ENCODE measurements around the gene FCRLB. TPM values are rescaled to one million over a fixed set of nuclear protein-coding genes. Genes with fewer than 3 reads are reported as not detected.

The FCRLB gene
- total and polyA plus RNA-seq, 9 of the 15 experiments (the other 6 are each of a cell fraction or from before 2014, with no cell fraction given), result 0.20 to 4.6 (median 1.3) TPM

DNA sequence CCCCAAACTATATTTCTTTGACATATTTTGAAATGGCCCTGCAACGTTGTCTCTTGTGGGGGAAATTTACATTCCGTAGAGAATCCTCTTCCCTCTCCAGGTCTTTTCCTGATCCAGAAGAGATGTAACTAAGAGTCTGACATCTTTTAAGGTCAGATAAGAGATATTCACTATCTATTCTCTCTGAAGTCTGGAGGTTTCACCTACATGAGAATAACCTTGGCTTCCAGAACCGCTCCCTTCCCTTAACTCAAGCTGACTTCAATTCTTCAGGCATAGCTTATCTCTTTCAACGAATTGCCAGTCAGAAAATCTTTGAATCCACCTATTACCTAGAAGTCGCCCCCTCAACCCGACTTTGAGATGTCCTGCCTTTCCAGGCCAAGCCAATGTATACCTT, 9.9 kb downstream of the FCRLB start:
- Histone ChIP-seq H2AFZ (ENCODE audit: low read depth, low read length) (peak overlapping the region; percentile 46), H3K9me1 (ENCODE audit: control insufficient read depth, insufficient read depth, low read length) (no peaks in the 10 kb centered on the region), H3K9ac (ENCODE audit: insufficient read depth in 1 of 2, low read depth in 2 of 2, low read length in 2 of 2) (no peak overlapping the region), H4K20me1 (replicated peaks; ENCODE audit: control insufficient read depth, insufficient read depth, low read length) (no peaks in the 10 kb centered on the region), H3K27ac (ENCODE audit: extremely low read depth, low read depth, low read length) (no peak overlapping the region; the same call in 2 of the 3 replicates), H3K27me3 (ENCODE audit: control insufficient read depth in 2 of 2, insufficient read depth in 2 of 2, low read length in 2 of 2) (no peaks in the 10 kb centered on the region), H3K4me2 (ENCODE audit: insufficient read depth, low read length) (no peak overlapping the region), H3K79me2 (ENCODE audit: control insufficient read depth, insufficient read depth, low read length) (peaks cover 16% of the 10 kb centered on the region), H3K36me3 (ENCODE audit: control insufficient read depth, insufficient read depth, low read length) (no peaks in the 10 kb centered on the region), H3K4me1 (replicated peaks in 1 of 2; ENCODE audit: control insufficient read depth in 2 of 2, insufficient read depth in 2 of 2, low read length in 2 of 2) (peaks cover 10 to 45% of the 10 kb centered on the region in 2 experiments), H3K9me3 (replicated peaks; ENCODE audit: control insufficient read depth, insufficient read depth, low read depth, low read length) (no peaks in the 10 kb centered on the region), H3K4me3 (no peak overlapping the region)
- BruUV-seq (replicated peaks), result no TSS peak
- peak; percentile 19 for TF ChIP-seq EGR1 (conservative IDR thresholded peaks at IDR 0.05)
- TF ChIP-seq, protein P1, sequence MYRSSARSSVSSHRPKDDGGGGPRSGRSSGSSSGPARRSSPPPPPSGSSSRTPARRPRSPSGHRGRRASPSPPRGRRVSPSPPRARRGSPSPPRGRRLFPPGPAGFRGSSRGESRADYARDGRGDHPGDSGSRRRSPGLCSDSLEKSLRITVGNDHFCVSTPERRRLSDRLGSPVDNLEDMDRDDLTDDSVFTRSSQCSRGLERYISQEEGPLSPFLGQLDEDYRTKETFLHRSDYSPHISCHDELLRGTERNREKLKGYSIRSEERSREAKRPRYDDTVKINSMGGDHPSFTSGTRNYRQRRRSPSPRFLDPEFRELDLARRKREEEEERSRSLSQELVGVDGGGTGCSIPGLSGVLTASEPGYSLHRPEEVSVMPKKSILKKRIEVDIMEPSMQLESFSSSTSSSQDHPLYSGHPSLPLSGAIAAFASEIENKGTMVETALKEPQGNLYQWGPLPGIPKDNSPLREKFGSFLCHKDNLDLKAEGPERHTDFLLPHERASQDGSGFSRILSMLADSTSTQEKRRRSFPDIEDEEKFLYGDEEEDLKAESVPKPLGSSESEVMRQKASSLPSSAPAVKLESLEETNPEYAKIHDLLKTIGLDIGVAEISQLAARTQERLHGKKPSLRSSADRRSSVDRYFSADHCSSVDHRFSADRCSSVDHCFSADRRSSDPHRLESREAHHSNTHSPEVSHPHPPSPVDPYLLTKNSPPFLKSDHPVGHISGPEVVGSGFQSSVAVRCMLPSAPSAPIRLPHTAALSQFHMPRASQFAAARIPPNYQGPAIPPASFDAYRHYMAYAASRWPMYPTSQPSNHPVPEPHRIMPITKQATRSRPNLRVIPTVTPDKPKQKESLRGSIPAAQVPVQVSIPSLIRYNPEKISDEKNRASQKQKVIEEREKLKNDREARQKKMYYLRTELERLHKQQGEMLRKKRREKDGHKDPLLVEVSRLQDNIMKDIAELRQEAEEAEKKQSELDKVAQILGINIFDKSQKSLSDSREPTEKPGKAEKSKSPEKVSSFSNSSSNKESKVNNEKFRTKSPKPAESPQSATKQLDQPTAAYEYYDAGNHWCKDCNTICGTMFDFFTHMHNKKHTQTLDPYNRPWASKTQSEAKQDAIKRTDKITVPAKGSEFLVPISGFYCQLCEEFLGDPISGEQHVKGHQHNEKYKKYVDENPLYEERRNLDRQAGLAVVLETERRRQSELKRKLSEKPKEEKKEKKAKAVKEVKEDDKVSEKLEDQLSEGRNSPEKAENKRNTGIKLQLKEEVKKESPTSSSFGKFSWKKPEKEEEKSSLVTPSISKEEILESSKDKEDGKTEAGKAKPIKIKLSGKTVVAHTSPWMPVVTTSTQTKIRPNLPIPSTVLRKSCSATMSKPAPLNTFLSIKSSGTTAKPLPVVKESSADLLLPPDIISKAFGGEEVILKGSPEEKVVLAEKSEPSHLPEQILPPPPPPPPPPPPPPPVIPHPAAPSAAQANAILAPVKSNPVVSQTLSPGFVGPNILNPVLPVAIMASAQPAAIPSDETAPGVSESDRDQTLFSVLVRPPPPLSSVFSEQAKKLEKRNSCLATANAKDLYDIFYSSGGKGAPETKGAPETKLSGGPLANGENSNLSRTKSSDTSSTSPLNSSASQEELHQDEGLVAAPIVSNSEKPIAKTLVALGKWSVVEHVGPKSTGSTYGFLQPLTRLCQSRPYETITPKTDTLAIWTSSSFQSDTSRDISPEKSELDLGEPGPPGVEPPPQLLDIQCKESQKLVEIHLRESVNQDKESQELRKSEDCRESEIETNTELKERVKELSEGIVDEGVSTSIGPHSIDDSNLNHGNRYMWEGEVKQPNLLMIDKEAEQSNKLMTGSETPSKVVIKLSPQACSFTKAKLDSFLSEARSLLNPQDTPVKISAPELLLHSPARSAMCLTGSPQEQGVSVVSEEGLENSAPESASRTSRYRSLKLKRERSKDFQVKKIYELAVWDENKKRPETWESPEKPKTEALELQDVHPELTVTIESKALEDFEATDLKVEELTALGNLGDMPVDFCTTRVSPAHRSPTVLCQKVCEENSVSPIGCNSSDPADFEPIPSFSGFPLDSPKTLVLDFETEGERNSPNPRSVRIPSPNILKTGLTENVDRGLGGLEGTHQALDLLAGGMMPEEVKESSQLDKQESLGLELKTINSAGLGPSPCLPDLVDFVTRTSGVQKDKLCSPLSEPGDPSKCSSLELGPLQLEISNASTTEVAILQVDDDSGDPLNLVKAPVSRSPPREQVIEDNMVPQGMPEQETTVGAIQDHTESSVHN (IDR thresholded peaks at IDR 0.05; ENCODE audit: borderline replicate concordance in 1 of 2, low read depth in 1 of 2), result no peak
- ATAC-seq (no peak), DNase-seq (ENCODE audit: extremely low read depth in 1 of 4, low spot score in 3 of 4) (no peak), FAIRE-seq (no peak)
- 19% methylated on average over 6 of the region's 6 CpGs for WGBS (ENCODE audit: insufficient coverage, low coverage, missing lambda C conversion rate)
- in situ Hi-C loops (cut with MboI) (no loop called here), intact Hi-C loops (cut with micrococcal nuclease) (no loop called here)
- ChIA-PET POLR2A (interaction anchor here (1.4 kb wide), 1 partner anchor 13 kb away, joined by 3 read pairs; no protein-coding TSS in a partner anchor), CTCF (ENCODE audit: low intra/inter-chr PET ratio) (no interaction called here)

Measured in K562 (cell line).